Stimulated activated CD4-positive, alpha-beta T cell treated with anti-CD3 and anti-CD28 coated beads, Interleukin-1b, Interleukin-23, amount 100 ng/mL, for 4 hours (primary cell): ENCODE measurements around the gene CELF3.
"Not testable (repeated sequence)": the region's sequence is repeated elsewhere in the genome, so short reads cannot be mapped to it uniquely, and the experiment has no call there.

Experiments
- DNase-seq, 2 donors: peaks; one replicate each; pipeline ENCODE4 v3.0.0-alpha.2; 2020; ENCODE audit warnings: low read depth in 2 of 2

CELF3 gene

DNA sequence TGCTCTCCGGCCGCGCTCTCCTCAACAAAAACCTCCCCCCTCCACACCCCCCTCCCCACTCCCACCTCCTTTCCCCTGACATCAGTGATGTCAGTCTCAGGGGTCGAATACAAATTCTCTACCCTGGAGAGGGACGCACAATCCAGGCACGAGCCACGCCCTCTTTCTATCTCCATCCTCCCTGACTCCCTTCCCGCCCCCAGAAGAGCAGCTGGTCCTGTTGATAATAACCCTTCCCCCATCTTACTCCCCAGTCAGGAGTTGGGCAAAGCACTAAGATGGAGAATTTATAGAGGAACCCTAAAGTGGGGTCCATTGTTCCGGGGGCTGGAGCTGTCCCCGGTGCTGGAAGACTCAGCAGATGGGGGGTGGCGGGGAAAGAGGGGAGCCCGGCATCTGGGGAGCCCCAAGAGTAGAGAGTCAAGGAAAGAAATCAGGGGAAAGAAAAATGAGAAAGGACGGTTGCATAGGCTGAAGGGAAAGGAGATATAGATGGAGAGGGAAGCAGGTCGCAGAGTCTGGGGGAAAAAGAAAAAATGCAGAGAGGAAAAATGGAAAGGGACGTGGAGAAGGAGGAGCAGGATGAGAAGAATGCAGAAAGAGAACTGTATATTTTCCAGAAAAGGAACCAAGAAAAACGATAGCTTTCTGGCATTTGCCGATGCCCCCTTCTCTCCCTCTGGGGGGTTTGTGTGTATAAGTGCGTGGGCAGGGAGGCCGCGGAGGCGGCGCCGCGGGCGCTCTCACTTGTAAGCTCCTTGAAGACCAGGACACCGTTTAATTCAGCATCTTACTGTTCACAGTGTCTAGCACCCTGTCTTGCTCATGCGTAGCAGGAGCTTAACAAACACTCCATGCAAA, at the start of gene CELF3:
TSS of gene CELF3 (minus strand) at position 33 of the 861 bp plus-strand sequence. CDS start 783 bp downstream, outside the sequence.
- no peak for DNase-seq

- no peak for DNase-seq
Observed at GRCh38 chr1:151763990-151764389, 47.4 kb upstream of the CELF3 start.

DNA sequence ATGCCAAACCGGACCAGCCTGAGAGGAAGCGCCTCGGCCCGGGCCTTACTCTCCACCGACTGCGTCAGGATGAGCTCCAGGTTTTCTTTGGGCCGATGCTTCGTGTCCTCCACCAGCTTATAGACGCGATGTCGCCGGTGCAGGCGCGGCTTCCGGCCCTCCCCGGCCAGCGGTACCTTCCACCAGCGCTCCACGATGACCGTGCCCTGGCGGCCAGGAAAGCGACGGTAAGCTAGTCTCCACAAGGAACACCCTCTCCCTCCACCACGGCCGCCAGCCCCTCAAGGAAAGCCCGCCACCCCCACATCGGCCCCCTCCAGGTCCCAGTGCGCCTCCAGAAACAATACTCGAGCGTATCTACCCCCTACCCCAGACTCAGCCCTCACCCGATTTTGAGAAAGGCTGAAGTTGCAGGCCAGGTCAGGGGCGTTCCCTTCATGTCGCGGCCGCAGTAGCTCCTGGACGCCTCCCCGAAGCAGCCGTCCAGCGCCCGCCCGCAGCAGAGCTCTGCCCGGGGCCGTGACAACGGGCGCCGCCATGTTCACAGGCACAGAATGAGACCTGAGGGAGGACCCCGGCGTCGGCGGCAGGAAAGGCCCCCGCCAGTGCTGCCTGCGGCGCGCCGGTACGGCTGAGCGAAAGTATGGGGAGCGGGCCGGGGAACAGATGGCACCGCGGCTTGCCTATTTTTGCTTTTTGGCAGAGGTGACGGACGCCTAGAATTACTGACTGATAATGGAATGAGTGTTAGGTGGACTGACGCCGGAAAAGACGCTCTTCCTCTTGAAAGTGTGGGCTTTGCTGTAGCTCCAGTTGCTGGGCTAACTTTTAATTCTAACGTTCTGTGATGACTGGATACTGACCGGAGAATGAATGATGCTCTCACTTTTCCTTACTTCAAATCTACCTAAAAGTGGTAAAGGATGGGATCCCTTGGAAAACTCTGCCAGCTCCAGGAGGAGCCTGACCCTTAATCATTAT, 46.6 kb upstream of the CELF3 start, which contains the start of gene MRPL9:
TSS of gene MRPL9 (minus strand) at position 556 of the 981 bp plus-strand sequence. CDS start at position 539, 17 bp downstream.
- peak; percentile 76 to 79 for DNase-seq

- DNase-seq, result no peak
Observed at GRCh38 chr1:151760597-151761385, 44.2 kb upstream of the CELF3 start.

GRCh38 chr1:151759241-151759640, 42.6 kb upstream of the CELF3 start:
- no peak for DNase-seq

DNA sequence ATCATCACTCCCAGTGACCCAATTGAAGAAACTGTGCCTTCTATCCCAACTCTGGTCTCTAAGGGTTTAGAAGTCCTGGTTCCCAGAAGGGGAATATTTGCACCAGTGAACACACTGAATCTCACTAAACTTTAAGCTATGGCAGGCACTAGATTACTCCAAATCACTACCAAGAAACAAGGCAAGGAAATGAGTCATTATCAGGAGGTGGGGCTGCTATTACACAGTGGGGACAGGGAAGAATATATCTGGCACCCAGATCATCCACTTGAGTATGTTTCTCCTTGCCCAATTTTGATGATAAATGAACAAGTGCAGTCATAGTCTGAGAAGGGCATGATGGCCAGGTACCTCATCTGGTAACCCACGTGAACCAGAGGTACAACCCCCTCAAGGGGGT, 39.7 kb upstream of the CELF3 start:
- no peak for DNase-seq

GRCh38 chr1:151741516-151741915, 24.9 kb upstream of the CELF3 start:
- no peak for DNase-seq

- no peak for DNase-seq
Observed at GRCh38 chr1:151739590-151740355, 23.2 kb upstream of the CELF3 start.

DNA sequence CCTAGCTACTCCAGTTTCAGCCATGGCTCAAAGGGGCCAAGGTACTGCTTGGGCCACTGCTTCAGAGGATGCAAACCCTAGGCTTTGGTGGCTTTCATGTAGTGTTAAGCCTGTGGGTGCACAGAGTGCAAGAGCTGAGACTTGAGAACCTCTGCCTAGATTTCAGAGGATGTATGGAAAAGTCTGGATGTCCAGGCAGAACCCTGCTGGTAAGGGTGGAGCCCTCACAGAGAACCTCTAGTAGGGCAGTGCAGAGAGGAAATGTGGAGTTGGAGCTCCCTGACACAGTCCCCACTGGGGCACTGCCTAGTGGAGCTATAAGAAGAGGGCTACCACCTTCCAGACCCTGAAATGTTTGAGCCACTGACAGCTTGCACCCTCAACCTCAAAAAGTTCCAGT, 20.9 kb upstream of the CELF3 start:
- DNase-seq, result no peak

DNA sequence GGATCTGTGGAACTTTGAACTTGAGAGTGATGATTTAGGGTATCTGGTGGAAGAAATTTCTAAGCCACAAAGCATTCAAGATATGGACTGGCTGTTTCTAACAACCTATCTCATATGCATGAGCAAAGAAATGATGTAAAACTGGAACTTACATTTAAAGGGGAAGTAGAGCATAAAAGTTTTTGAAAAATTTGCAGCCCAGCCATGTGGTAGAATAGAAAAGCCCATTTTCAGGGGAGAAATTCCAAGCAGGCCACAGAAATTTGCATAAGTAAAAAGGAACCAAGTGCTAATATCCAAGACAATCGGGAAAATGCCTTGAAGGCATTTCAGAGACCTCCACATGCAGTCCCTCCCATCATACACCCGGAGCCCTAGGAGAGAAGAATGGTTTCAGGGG, 20.4 kb upstream of the CELF3 start:
- no peak for DNase-seq

DNA sequence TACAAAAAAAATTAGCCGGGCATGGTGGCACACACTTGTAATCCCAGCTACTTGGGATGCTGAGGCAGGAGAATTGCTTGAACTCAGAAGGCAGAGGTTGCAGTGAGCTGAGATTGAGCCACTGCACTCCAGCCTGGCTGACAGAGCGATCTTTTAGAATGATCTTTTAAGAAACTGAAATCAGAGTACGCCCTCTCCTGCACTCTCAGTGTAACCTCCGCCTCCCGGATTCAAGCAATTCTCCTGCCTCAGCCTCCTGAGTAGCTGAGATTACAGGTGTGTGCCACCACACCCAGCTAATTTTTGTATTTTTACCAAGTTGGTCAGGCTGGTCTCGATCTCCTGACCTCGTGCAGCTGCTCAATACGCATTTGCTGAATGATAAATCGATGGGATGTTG, 17.4 kb upstream of the CELF3 start:
- not testable (repeated sequence) for DNase-seq

DNA sequence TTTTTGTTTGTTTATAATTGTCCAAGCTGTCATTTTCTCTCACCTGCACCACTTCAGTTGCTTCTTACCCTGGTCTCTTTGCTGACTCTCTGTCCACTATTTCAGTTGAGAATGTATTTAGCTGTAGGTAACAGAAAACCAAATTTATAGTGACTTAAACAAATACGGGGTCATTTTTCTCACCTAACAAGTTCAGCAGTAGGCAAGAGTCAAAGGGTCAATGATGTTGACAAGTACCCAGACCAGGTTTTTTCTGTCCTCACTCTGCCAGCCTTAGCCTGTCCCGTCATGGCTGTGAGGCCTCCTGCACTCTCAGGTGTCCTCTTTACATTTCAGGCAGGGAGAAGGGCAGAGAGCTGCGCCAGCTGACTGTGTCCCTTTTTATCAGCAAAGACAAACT, 16.5 kb upstream of the CELF3 start:
- DNase-seq, result no peak

- DNase-seq, result no peak
Observed at GRCh38 chr1:151729966-151730291, 13.3 kb upstream of the CELF3 start.

DNA sequence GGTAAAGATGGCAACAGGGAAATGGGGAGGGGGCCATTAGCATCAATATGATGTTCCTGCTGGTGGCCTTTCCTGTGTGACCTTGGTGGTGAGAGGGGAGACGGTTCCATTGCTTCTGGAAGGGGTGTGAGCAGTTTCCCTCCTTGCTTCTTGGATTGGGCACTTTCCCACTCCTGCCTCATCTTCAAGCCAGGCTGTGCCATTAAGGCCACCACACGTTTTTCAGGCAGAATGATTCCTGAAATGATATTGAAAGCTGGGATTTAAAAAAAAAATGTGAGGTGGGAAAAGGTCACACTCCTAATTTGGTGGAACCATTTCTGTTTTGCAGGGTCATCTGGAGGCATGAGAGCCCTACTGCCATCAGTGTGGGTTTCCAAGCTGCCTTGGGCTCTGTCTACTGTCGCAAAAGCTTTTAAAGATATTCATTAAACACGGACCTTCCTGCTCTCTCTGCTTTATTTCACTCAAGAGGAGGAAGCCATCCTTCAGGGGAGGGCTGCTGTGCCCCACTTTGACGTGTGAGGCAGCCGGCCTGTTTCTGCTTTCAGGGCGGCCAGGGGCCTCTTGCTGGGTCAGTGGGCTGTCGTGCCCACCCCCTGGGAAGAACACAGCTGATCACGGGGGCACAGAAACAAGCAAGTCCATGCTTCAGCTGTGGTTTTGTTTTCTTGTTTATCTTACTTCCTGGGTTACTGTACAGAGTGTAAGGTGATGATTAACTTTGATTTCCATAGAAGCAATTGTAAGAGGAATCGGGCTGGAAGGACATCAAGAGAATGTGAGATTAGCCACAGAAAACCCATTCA, 12.8 kb upstream of the CELF3 start:
- no peak for DNase-seq

- no peak for DNase-seq
Observed at GRCh38 chr1:151728151-151729054, 11.8 kb upstream of the CELF3 start.

DNA sequence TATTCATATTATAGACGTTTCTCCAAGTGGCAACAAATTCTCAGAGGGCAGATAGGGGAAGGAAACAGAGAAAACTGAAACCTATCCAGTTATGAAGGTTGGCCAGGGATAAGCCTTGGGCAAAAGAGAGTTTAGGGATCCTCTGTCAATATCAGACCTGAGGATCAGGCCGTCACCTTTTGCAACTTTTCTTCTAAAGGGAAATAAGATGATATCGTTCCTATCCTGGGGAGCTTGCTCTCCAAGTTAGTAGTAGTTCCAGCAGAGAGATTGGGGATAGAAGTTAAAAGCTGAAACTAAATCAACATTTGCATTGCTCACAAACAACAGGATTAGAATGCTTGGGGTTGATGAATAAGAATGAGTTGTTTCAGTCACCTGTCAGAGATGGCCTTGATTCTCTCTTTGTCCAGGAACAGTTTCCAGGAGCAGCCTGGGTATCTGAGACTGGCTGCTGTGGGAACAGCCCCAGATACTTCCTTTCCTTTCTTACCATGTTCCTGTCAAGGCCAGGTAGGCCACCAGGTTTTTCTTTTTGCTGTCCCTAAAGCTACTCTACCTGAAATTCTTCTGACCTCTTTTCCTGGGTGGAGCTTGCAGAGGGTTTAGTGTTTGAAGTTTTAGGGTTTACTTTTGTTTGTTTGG, 7.2 kb upstream of the CELF3 start:
- no peak for DNase-seq

- no peak for DNase-seq
Observed at GRCh38 chr1:151721788-151722510, 5.3 kb upstream of the CELF3 start.
